ENCODE measurements around the gene SMIM10.
"Not testable (repeated sequence)": the region's sequence is repeated elsewhere in the genome, so short reads cannot be mapped to it uniquely, and the experiment has no call there.

SMIM10 gene

GRCh38 chrX:134990801-134991481 lies at the start of gene SMIM10:
SMIM10 (plus strand) TSS chrX:134990991; CDS start chrX:134991096, 105 bp downstream.
- no peak for DNase-seq

- not testable (repeated sequence) for DNase-seq
Measured at GRCh38 chrX:134946364-134946763, 44.4 kb upstream of the SMIM10 start.

GRCh38 chrX:134948333-134949241 lies 42.2 kb upstream of the SMIM10 start:
- no peak for DNase-seq

- no peak for DNase-seq
Measured at GRCh38 chrX:134949271-134949670, 41.5 kb upstream of the SMIM10 start.

- no peak for DNase-seq
Measured at GRCh38 chrX:134957836-134958235, 33.0 kb upstream of the SMIM10 start.

GRCh38 chrX:134960366-134960765 lies 30.4 kb upstream of the SMIM10 start:
- not testable (repeated sequence) for DNase-seq

- no peak for DNase-seq
Measured at GRCh38 chrX:134963041-134963440, 27.8 kb upstream of the SMIM10 start.

GRCh38 chrX:134969726-134970125 lies 21.1 kb upstream of the SMIM10 start:
- DNase-seq = no peak

- no peak for DNase-seq
Measured at GRCh38 chrX:134971926-134972325, 18.9 kb upstream of the SMIM10 start.

GRCh38 chrX:134975516-134975915 lies 15.3 kb upstream of the SMIM10 start:
- DNase-seq = no peak

GRCh38 chrX:134981910-134982309 lies 8.9 kb upstream of the SMIM10 start:
- no peak for DNase-seq

GRCh38 chrX:134982748-134983147 lies 8.0 kb upstream of the SMIM10 start:
- no peak for DNase-seq

- no peak for DNase-seq
Measured at GRCh38 chrX:134985479-134985878, 5.3 kb upstream of the SMIM10 start.

- no peak for DNase-seq
Measured at GRCh38 chrX:134990475-134990800, 353 bp upstream of the SMIM10 start.

- no peak for DNase-seq
Measured at GRCh38 chrX:134997646-134998045, 6.9 kb downstream of the SMIM10 start.

GRCh38 chrX:134998246-134998645 lies 7.5 kb downstream of the SMIM10 start:
- no peak for DNase-seq

- DNase-seq = peak in 2 of 3 experiments; percentile 5 to 68
Measured at GRCh38 chrX:134999469-134999868, 8.7 kb downstream of the SMIM10 start.

GRCh38 chrX:135000516-135000915 lies 9.7 kb downstream of the SMIM10 start:
- DNase-seq = no peak

GRCh38 chrX:135003876-135004623 lies 13.3 kb downstream of the SMIM10 start:
- DNase-seq = peak; percentile 81 to 94 (median 88)

GRCh38 chrX:135006187-135006586 lies 15.4 kb downstream of the SMIM10 start:
- DNase-seq = no peak

- peak in 1 of 3 experiments; percentile 37 for DNase-seq
Measured at GRCh38 chrX:135009057-135009610, 18.3 kb downstream of the SMIM10 start.

GRCh38 chrX:135009838-135010237 lies 19.0 kb downstream of the SMIM10 start:
- no peak for DNase-seq

GRCh38 chrX:135010921-135011320 lies 20.1 kb downstream of the SMIM10 start:
- no peak for DNase-seq
